H9 (cell line): Measurements from ENCODE around the gene MS4A7. TPM values are rescaled to one million over a fixed set of nuclear protein-coding genes. Genes with fewer than 3 reads are reported as not detected.

Experiments
- DNase-seq: peaks from one replicate; pipeline ENCODE4 v3.0.0-alpha.2; 2017
- H2AFZ ChIP-seq: one replicate; pipeline ENCODE4 v1.6.1; 2013; ENCODE audit warnings: mild to moderate bottlenecking, low read length, control low read depth, moderate library complexity
- H2AK5ac ChIP-seq: 2 replicates; pipeline ENCODE4 v1.6.1; 2013; ENCODE audit warnings: low read length, control low read depth, mixed read lengths; ENCODE audit not compliant: insufficient read length
- H2BK120ac ChIP-seq: one replicate; pipeline ENCODE4 v1.6.1; 2013; ENCODE audit warnings: low read depth, mild to moderate bottlenecking, low read length, control low read depth, inconsistent platforms; ENCODE audit not compliant: poor library complexity, severe bottlenecking
- H2BK12ac ChIP-seq: 2 replicates; pipeline ENCODE4 v1.6.1; 2013; ENCODE audit warnings: low read length, control low read depth, mixed read lengths, low read depth; ENCODE audit not compliant: insufficient read length
- H2BK15ac ChIP-seq: 2 replicates; pipeline ENCODE4 v1.6.1; 2013; ENCODE audit warnings: low read depth, low read length, control low read depth
- H2BK20ac ChIP-seq: one replicate; pipeline ENCODE4 v1.6.1; 2013; ENCODE audit warnings: low read depth, mild to moderate bottlenecking, low read length, control low read depth, inconsistent platforms; ENCODE audit not compliant: poor library complexity, severe bottlenecking
- H2BK5ac ChIP-seq: 2 replicates; pipeline ENCODE4 v1.6.1; 2013; ENCODE audit warnings: low read length, control low read depth, mixed read lengths; ENCODE audit not compliant: insufficient read length
- H3K14ac ChIP-seq: 2 replicates; pipeline ENCODE4 v1.6.1; 2013; ENCODE audit warnings: low read length, control low read depth; ENCODE audit not compliant: insufficient read depth
- H3K18ac ChIP-seq: 2 replicates; pipeline ENCODE4 v1.6.1; 2013; ENCODE audit warnings: low read depth, mild to moderate bottlenecking, mixed read lengths, low read length, control low read depth; ENCODE audit not compliant: insufficient read length
- H3K23ac ChIP-seq: 2 replicates; pipeline ENCODE4 v1.6.1; 2013; ENCODE audit warnings: low read length, control low read depth, mixed read lengths, low read depth; ENCODE audit not compliant: insufficient read length
- H3K23me2 ChIP-seq: 2 replicates; pipeline ENCODE4 v1.6.1; 2013; ENCODE audit warnings: low read depth, mild to moderate bottlenecking, mixed read lengths, low read length, control low read depth; ENCODE audit not compliant: insufficient read length, poor library complexity, severe bottlenecking
- H3K27ac ChIP-seq: 2 replicates; pipeline ENCODE4 v1.5.1; 2013; ENCODE audit warnings: low read length, control low read depth, mixed read lengths, low read depth; ENCODE audit not compliant: insufficient read length
- H3K27me3 ChIP-seq: 2 replicates; pipeline ENCODE4 v1.6.1; 2013; ENCODE audit warnings: low read length, control low read depth, inconsistent platforms; ENCODE audit not compliant: insufficient read depth
- H3K4ac ChIP-seq: 2 replicates; pipeline ENCODE4 v1.6.1; 2013; ENCODE audit warnings: low read depth, mild to moderate bottlenecking, control low read depth, inconsistent platforms, low read length, moderate library complexity
- H3K4me1 ChIP-seq: 2 replicates; pipeline ENCODE4 v1.6.1; 2013; ENCODE audit warnings: low read length, control low read depth, inconsistent platforms; ENCODE audit not compliant: insufficient read depth
- H3K4me2 ChIP-seq: 2 replicates; pipeline ENCODE4 v1.6.1; 2013; ENCODE audit warnings: low read length, control low read depth, mixed read lengths; ENCODE audit not compliant: insufficient read length, insufficient read depth
- H3K56ac ChIP-seq: 2 replicates; pipeline ENCODE4 v1.6.1; 2013; ENCODE audit warnings: low read depth, mild to moderate bottlenecking, mixed read lengths, low read length, control low read depth; ENCODE audit not compliant: insufficient read length
- H3K79me1 ChIP-seq: 2 replicates; pipeline ENCODE4 v1.6.1; 2013; ENCODE audit warnings: low read depth, mild to moderate bottlenecking, moderate library complexity, low read length, control low read depth, inconsistent platforms; ENCODE audit not compliant: insufficient read depth, poor library complexity, severe bottlenecking
- H3K79me2 ChIP-seq: 2 replicates; pipeline ENCODE4 v1.6.1; 2013; ENCODE audit warnings: low read length, control low read depth, inconsistent platforms; ENCODE audit not compliant: insufficient read depth
- H3K9ac ChIP-seq: 2 replicates; pipeline ENCODE4 v1.6.1; 2013; ENCODE audit warnings: low read length, control low read depth, mixed read lengths; ENCODE audit not compliant: insufficient read length; ENCODE audit errors: extremely low read depth
- H3K9me3 ChIP-seq: one replicate; pipeline ENCODE4 v1.6.1; 2013; ENCODE audit warnings: low read depth, low read length, inconsistent platforms; ENCODE audit not compliant: control insufficient read depth
- H3T11ph ChIP-seq: one replicate; pipeline ENCODE4 v1.6.1; 2013; ENCODE audit warnings: mild to moderate bottlenecking, low read length, control low read depth, inconsistent platforms
- H4K20me1 ChIP-seq: one replicate; pipeline ENCODE4 v1.6.1; 2013; ENCODE audit not compliant: control insufficient read depth, insufficient read length, insufficient read depth
- H4K5ac ChIP-seq: 2 replicates; pipeline ENCODE4 v1.6.1; 2013; ENCODE audit warnings: low read depth, mild to moderate bottlenecking, mixed read lengths, low read length, control low read depth; ENCODE audit not compliant: insufficient read length
- H4K8ac ChIP-seq: replicated peaks from 2 replicates; pipeline ENCODE4 v1.6.1; 2013; ENCODE audit warnings: low read length, control low read depth, mixed read lengths, low read depth; ENCODE audit not compliant: insufficient read length
- H4K91ac ChIP-seq: 2 replicates; pipeline ENCODE4 v1.6.1; 2013; ENCODE audit warnings: low read depth, mild to moderate bottlenecking, moderate library complexity, mixed read lengths, low read length, control low read depth; ENCODE audit not compliant: insufficient read length
- H3K27ac Mint-ChIP-seq, 3 experiments: 2 replicates in 2 of 3; 3 replicates in 1 of 3; pipeline ENCODE4 v1.8.0; 2020 to 2021; ENCODE audit warnings: mixed read lengths in 3 of 3, mild to moderate bottlenecking in 1 of 3, moderate library complexity in 1 of 3
- H3K27me3 Mint-ChIP-seq: 2 replicates; pipeline ENCODE4 v1.8.0; 2021; ENCODE audit warnings: low read depth, mild to moderate bottlenecking, moderate library complexity, mixed read lengths
- H3K36me3 Mint-ChIP-seq, 3 experiments: 2 replicates in 2 of 3; 3 replicates in 1 of 3; pipeline ENCODE4 v1.8.0; 2020 to 2021; ENCODE audit warnings: low read depth in 3 of 3, mixed read lengths in 3 of 3; ENCODE audit not compliant: insufficient read depth in 1 of 3
- H3K4me1 Mint-ChIP-seq, 2 experiments: 2 replicates each; pipeline ENCODE4 v1.8.0; 2020; ENCODE audit warnings: mixed read lengths in 2 of 2
- H3K4me3 Mint-ChIP-seq, 2 experiments: 2 replicates in 1 of 2; 3 replicates in 1 of 2; pipeline ENCODE4 v1.8.0; 2020 to 2021; ENCODE audit warnings: mild to moderate bottlenecking in 2 of 2, mixed read lengths in 2 of 2, moderate library complexity in 1 of 2
- H3K9me3 Mint-ChIP-seq, 2 experiments: 2 replicates in 1 of 2; 3 replicates in 1 of 2; pipeline ENCODE4 v1.8.0; 2020; ENCODE audit warnings: mild to moderate bottlenecking in 2 of 2, mixed read lengths in 2 of 2, moderate library complexity in 1 of 2
- WGBS: extraction: QIAGEN DNeasy Blood & Tissue Kit; methylation state at CpG from one replicate; pipeline ENCODE4 v1.1.7; 2013; ENCODE audit warnings: missing lambda C conversion rate, low lambda C conversion rate, mixed read lengths; ENCODE audit not compliant: insufficient read length; ENCODE audit errors: extremely low coverage; 5-methylcytosine and 5-hydroxymethylcytosine counted together
- total RNA-seq: library from RNA; stranded (reverse); gene quantifications from 2 replicates; pipeline ENCODE4 v1.2.1, GENCODE V29; 2021
- TF ChIP-seq, protein P1 (sequence below): fragments of 200-600 bp; sonication (generic); conservative IDR thresholded peaks from 3 replicates; pipeline ENCODE4 v1.8.0; 2021; ENCODE audit warnings: antibody characterized with exemption, mild to moderate bottlenecking

The MS4A7 gene
- total RNA-seq, 1 experiment from 2014 or later, result not detected

DNA sequence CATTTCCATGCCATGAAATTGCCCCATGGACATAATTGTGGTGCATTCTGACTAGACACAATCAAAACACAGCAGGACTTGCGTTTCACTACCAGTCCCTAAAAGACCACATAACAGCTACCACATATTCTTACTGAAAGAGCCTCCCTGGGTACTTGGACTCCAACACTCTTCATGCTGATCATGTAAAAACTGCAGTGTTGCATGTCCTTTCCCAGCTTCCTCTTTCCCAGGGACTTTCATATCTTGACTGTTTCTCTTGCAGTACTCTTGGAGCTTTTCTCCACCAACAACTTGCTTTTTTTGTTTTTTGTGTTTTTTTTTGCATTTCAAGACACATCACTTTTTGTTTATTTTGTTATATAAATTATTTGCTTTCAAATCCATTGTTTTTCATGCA, 28.3 kb upstream of the MS4A7 start:
- no peak overlapping the region for H3K9ac ChIP-seq
- H2AFZ ChIP-seq, result no peak overlapping the region
- no peak overlapping the region for H3K14ac ChIP-seq
- no peak overlapping the region for H2BK20ac ChIP-seq
- no peaks in the 10 kb centered on the region for H3K23me2 ChIP-seq
- H3K18ac ChIP-seq, result no peak overlapping the region
- H4K5ac ChIP-seq, result no peak overlapping the region
- no peaks in the 10 kb centered on the region for H4K20me1 ChIP-seq
- no peak overlapping the region for H4K8ac ChIP-seq
- no peak overlapping the region for H4K91ac ChIP-seq
- no peak overlapping the region for H3K4ac ChIP-seq
- no peaks in the 10 kb centered on the region for H3K4me1 ChIP-seq
- H3K79me1 ChIP-seq, result no peaks in the 10 kb centered on the region
- no peak overlapping the region for H3K27ac Mint-ChIP-seq
- no peaks in the 10 kb centered on the region for H3K27me3 ChIP-seq
- no peak overlapping the region for H3K4me2 ChIP-seq
- no peak overlapping the region for H3K56ac ChIP-seq
- TF ChIP-seq, protein P1, sequence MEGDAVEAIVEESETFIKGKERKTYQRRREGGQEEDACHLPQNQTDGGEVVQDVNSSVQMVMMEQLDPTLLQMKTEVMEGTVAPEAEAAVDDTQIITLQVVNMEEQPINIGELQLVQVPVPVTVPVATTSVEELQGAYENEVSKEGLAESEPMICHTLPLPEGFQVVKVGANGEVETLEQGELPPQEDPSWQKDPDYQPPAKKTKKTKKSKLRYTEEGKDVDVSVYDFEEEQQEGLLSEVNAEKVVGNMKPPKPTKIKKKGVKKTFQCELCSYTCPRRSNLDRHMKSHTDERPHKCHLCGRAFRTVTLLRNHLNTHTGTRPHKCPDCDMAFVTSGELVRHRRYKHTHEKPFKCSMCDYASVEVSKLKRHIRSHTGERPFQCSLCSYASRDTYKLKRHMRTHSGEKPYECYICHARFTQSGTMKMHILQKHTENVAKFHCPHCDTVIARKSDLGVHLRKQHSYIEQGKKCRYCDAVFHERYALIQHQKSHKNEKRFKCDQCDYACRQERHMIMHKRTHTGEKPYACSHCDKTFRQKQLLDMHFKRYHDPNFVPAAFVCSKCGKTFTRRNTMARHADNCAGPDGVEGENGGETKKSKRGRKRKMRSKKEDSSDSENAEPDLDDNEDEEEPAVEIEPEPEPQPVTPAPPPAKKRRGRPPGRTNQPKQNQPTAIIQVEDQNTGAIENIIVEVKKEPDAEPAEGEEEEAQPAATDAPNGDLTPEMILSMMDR, result no peak
- H3K4me1 Mint-ChIP-seq, result peaks cover 0 to 7% of the 10 kb centered on the region in 2 experiments; a peak in 2 of 4 replicates
- H2BK15ac ChIP-seq, result no peak overlapping the region
- no peak overlapping the region for H2BK12ac ChIP-seq
- H3K27me3 Mint-ChIP-seq, result no peaks in the 10 kb centered on the region; the same call in none of the 2 replicates
- no peak overlapping the region for H3K27ac ChIP-seq
- H3K9me3 ChIP-seq, result no peaks in the 10 kb centered on the region
- no peak overlapping the region for H3K23ac ChIP-seq
- H2BK120ac ChIP-seq, result no peak overlapping the region
- no peak overlapping the region for H2AK5ac ChIP-seq
- no CpG with 5 or more reads among the region's 1 CpG for WGBS
- DNase-seq, result no peak
- peaks cover 19 to 23% of the 10 kb centered on the region in 2 experiments; a peak in 4 of 5 replicates for H3K9me3 Mint-ChIP-seq
- no peak overlapping the region for H3K4me3 Mint-ChIP-seq
- H3T11ph ChIP-seq, result no peak overlapping the region
- no peak overlapping the region for H2BK5ac ChIP-seq
- H3K79me2 ChIP-seq, result no peaks in the 10 kb centered on the region
- H3K36me3 Mint-ChIP-seq, result peaks cover 3 to 12% (median 3%) of the 10 kb centered on the region in 3 experiments; a peak in 4 of 7 replicates
